Activated CD4-positive, alpha-beta T cell treated with anti-CD3 and anti-CD28 coated beads for 1 hour (primary cell): Measurements from ENCODE around the gene HES7.

ENCODE experiments used
- DNase-seq: peaks from one replicate; pipeline ENCODE4 v3.0.0-alpha.2; 2020

HES7 gene

DNA sequence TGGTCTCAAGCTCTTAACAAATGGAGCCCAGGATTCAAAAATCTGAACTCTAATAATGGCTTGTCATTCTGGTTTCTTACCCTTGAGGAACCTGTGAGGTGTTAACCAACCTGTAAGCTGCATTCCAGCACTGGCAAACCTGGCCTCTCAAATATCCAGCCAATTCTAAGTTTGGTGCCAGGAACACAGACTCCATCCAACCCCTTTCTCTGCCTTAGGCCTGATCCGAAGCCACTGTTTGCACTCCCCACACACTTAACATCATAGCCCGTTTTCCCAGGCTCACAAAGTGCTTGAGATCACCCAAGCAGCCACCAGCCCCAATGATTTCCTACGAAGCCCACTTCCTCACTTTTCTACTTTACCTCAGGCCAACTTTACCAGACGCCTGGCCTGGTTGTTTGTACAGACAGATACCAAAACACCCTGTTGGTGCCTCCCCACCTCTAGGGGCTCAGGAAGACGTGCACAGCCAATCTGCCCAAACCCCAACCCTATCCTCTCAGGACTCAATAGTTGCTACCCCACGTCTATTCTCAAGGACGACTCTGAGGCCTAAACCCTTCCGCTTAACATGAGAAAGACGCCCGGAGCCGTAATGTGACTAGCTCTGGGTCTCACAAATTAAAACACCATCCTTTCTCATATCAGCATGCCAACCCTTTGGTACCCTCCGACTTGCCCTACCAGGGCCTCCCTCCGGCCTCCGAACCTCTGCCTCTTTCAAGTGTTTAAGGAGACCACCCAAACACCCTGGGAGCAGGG lies 31.5 kb upstream of the HES7 start:
- DNase-seq, result no peak

DNA sequence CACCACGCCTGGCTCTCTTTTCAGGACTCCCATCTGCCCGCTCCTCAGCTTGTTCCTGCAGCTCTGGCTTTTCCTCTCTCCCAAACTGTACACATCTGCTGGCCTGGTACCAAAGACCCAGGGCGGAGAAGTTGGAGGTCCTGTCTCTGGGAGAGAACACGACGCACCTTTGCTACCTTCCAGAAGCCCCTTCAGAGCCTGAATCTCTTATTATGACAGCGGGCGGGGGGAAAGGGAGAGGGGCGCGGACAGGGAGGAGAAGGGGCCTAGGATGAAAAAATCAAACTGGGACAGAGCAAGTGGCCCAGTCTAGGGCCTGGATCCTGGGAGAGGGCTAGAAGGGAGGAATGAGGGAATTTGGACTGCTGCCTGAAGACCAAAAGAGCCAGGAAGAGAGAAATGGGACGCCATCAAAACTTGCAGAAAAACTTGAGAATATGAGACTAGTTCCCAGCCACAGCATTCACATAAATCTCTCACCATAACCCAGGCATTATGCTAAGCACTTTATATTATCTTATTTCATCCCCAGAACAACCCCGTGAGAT lies 30.8 kb upstream of the HES7 start:
- no peak for DNase-seq

DNA sequence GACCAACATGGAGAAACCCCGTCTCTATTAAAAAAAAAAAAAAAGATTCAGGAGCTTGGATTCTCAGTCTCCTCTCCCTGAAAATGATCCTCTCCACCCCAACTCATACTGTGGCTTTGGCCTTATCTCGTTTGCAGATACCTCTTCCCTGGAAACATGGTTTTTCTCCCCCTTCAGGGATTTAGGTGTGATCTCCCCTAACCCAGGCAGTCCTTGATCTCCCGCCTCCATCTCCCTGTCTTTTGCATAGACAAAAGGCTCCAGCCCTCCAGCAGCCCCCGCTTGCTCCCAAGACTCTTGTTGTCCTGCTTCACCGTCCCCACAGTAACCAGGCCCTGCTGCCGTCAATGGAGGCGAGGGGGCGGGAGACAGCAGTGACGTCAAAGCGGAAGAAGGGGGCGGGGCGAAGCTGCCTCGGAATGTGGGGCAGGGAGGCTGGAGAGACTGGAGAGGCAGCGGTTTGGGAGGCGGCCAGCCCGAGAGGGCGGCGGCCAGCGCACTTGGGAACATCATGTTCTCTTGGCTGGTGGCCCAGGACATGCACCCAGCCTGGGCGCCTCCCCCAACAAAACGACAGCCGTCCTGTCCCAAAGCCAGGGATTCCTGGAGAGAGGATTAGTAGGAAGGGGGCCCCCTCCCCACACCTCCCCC lies 30.2 kb upstream of the HES7 start:
- peak; percentile 79 for DNase-seq

DNA sequence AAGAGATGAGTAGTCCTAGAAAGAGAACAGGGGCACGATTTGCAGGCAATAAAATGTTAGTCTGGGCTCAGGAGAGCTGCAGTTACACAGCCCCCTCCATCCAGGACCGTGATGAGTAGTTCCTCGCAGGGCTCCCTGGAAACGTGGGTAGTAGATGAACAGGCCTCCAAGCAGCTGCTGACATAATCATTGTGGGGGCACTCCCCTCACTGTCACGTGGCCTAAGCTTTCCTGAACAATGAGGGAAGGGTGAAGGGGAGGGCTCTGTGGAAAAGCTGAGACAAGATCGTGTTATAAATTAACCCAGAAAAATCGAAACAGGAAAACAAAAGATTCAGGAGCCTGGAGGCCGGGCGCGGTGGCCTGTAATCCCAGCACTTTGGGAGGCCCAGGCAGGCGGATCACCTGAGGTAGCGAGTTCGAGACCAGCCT lies 29.6 kb upstream of the HES7 start:
- no peak for DNase-seq

DNA sequence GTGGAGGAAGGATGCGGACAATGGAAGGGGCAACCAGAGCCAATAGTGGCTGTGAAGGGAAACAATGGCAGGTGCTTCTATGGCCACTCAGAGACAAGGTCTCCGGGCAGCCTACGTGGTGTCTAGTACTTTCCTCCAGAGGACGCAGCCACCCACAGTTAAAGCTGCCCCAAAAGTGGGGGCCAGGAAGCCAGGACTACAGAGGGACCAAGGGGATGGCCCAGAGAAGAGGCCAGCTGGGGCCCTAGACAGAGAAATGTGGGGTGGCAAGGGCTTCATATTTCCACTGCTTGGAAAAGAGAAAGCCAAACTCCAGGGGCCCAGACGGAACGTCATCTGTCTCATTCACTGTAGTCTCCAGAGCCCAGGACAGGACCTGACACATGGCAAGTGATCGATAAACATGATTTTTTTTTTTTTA lies 29.1 kb upstream of the HES7 start:
- no peak for DNase-seq

DNA sequence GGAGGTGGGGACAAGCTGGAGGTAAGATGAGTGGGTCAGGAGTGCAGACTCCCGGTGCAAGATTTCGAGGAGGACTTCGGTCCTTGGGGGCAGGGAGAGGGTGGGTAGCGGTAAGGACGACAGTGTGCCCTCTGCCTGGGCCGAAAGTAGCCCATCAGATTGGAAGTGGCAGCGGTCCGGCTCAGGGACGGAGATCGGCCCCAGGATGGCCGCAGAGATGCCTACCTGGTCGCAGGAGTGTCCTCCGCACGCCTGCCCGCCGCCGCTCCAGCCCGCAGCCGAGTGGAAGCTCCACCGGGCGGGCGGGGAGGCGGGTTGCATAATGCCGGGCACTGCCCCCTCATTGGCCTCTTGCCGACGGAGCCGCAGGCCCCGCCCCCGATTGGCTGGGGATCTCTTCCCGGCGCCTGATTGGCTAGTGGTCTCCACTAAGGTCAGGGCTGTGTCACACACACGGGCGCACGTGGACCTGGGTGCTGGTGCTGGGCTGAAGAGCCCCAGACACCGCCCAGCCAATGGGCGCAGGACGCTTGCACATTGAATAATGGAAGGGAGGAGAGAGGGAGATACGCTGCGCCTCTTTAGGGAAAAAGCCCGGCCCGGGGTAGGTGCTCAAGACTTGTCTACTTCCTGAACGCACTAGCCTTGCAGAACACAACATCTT lies 28.3 kb upstream of the HES7 start, which contains the start of gene PER1:
TSS of gene PER1 (minus strand) at position 293 of the 664 bp plus-strand sequence. CDS start 1,698 bp downstream, outside the sequence.
- peak; percentile 71 for DNase-seq

DNA sequence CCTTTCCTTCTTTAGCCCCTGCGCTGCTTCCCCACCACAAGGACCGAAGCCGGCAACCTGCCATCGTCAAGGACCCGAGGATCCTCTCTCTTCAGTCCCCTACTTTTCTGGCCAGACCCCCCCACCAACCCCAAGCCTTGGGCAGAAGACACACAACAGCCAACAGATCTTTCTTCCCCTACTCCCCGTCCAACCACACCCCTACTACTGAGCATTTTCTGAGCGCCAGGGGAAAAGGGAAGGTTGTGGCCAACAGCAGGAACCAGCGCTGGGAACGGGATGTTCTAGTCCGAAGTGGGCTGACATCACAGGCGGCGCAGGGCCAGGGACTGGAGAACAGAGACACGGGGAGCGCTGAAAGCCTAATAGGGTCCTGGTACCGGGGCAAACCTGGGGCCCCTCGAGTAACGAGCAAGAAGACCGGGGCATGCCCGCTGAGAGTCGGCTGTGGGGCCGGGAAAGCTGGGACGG lies 27.8 kb upstream of the HES7 start:
- no peak for DNase-seq

DNA sequence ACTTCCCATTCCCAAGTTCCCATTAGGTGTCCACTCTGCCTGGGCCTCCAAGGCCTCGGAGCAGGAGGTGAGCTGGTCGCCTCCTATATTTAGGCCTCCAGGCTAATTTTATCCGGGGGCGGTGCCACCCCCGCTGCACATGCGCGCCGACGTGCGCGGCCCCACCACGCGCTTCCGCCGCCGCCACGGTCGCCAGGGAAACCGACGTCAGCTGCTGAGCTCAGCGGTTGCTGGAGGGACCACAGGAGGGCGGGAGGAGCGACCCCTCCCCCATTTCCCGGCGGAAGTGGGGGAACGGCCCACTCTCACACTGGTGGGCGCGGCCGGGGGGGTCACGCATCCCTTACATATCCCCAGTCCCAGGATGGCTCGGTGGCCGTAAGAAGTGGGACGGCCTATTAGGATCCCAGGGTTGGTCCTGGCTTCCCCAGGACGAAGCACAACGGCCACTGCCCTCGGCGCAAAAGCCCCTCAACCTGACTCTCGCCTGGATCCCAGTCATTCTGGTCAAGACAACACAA lies 27.3 kb upstream of the HES7 start:
- peak; percentile 87 for DNase-seq

DNA sequence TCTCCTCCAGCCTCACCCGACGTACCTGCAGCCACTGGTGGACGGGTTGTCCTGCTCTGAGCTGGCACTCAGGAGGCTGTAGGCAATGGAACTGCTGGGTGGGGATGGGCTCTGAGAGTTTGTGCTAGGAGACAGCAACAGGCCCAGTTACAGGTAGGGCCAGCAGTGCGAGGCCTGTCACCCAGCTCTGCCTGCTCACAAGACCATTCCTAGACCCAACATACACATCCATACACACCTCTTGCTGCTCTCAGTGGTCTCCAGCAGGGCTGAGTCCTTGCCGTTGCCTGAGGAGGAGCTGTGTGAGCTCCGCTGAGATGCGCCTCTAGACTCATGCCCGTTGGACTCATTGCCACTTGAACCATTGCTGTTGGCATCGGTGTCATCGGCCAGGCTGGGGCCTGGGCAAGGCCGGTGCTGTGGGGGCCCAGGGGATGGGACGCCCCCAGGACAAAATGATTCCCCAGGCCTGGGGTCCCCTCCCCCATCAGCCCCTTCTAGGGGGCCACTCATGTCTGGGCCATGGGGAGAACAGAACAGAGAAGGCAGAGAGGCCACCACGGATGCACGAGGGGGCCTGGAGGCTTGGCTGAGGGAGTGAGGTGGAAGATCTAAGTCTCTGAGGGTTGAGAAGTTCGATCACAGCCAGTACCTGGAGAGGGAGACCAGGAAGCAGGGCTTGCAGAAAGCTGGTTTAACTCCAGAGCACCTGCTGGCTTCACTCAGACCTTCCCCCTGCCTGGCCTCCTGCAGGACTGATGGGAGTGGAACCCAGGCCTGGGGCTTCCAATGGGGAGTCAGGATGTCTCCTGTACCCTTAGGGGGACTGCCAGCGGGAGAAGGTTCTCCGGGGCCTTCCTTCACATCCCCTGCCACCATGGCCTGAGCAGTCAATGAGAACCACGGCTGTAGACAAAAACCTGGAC lies 26.6 kb upstream of the HES7 start:
- DNase-seq, result no peak

DNA sequence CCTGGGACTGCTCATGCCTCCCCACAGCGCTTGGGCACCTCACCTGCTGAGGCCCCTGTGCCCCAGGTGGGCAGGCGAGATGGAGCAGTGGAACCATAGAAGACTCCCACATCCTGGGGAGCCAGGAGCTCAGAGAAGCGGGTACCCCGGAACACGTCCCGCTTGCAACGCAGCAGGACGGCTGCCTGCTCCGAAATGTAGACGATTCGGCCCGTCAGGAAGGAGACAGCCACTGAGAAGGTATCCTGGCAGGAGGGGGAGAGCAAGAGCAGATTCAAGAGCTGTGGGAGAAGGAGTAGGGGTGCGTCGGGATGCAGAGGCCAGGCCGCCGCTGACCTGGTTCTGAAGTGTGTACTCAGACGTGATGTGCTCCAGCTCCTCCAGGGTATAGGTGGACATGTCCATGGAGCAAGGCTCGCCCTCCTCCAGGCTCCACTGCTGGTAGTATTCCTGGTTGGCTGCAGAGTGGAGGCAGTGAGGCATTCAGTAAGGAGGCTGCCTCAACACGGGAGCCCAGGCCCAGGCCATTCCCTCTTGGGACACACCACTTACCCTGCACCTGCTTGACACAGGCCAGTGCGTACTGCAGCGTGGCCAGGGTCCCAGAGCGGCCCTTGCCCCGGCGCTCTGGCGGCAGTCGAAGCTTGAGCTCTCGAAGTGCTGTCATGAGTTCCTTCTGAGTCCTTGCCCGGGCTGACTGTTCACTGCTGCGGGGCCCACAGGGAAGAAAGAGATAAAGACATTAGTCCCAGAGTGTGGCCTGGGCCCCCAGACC lies 25.7 kb upstream of the HES7 start:
- DNase-seq, result no peak

DNA sequence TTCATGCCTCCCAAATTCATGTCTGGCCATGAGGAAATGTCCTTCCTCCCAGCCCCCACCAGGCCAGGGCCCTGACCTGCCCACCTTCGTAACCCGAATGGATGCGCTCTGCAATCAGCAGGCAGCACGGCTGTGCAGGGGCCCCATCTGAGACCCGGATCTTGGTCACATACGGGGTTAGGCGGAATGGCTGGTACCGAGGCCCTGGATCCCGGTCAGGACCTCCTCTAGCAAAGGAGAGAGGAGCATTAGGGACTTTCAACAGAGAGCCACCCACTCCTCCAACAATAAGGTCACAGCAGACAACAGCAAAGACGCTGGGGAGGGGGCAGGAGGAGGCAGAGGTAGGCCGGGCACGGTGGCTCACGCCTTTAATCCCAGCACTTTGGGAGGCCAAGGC lies 24.7 kb upstream of the HES7 start:
- no peak for DNase-seq

DNA sequence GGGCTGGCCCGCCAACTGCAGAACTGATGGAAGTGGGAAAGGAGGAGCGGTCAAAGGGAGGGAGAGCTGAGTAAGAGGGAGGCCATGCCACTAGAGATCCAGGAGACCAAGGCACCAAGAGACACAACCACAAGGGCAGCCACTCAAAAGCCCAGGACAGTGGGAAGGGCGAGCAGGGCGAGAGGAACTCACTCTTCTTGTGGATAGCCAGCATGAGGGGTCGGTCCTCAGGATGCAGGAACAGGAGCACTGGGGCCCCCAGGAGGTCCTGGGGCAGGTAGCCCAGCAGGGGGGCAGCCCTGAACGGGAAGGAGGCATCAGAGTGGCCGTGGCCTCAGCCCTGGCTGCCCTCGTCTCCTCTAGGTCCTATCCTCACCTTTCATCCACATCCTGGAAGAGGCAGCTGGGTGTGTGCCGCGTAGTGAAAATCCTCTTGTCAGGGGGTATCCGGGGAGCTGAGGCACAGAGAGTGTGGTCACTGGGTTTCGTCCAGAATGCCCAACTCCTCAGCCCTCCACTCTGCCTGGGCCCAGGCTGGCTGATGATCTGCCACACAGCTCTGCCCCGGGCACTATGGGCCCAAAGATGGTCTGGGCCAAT lies 24.0 kb upstream of the HES7 start:
- DNase-seq, result no peak

DNA sequence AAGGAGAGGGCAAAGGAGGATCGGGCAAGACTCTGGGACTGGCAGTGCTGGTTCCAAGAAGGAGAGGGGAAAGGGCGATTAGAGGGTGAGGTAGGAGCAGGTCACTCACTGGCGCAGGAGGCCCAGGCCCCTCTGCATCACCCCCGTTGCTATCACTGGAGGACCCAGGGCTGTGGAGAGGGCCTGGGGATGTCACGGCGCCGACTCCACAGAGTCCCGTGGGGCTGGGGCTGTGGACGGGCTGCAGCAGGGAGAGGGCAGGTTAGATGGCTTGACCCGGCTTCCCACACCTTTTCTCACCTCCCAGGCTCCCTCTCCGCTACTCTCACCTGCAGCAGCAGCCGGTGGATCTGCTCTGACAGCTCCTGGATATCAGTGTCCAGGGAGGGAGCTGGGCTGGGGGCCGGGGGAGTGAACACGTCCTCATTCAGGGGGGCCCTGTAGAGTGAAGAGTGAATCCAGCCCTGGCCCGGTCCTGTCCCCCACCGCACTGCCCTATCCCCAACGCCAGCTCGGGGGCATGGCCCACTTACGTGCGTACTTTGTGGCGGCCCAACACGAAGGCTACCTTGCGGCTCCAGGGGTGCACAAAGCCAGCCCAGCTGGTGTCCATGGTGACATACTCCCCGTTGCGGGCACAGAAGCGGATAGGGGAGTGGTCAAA lies 23.4 kb upstream of the HES7 start:
- no peak for DNase-seq

DNA sequence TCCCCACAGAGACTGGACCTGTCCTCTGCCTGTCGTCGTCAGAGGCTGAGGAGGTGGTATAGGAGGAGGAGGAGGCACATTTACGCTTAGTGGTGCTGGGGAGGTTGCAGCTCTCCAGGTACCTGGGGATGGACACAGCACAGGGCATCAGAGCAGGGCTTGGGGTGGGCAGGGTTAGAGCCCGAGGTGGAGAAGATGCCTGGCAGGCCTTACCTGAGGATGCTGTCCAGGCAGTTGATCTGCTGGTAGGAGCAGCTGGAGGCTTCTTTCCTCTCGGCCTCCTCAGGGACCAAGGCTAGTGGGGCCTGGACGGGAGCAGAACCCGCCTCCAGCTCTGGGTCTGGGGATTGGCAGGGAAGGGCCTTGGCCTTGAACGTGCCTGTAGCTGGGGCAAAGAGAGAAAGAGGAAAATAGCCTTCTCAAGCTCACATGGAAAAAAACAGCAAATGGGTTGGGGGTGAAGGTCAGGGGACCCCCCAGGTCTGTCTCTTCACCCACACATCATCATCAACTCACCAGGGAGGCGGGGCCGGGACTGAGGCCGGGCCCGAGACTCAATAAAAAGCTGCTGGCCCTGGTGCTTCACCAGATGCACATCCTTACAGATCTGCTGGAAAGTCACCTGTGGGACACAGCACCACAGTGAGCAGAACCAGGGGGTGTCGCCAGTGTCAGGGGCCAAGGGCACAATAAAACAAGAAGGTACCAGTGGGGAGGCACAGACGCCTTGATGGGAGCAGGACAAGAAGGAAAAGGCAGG lies 22.7 kb upstream of the HES7 start:
- no peak for DNase-seq

DNA sequence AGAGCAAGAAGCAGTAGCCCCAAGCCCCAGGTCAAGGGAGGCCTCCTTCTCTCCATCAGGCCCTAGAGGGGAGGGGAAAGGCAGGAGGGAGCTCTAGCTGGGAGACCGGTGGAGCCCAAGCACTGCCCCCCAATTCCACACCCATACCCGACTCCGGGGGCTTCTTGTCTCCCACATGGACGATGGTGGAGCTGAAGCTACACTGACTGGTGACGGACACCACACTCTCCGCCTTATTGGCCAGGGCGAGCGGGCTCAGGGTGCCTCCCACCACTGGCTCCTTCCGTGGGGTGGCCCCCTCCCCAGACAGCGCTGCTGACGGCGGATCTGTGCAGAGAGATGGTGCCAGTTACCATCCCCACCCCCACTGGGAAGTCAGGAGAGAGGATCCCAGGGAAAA lies 21.9 kb upstream of the HES7 start:
- no peak for DNase-seq

DNA sequence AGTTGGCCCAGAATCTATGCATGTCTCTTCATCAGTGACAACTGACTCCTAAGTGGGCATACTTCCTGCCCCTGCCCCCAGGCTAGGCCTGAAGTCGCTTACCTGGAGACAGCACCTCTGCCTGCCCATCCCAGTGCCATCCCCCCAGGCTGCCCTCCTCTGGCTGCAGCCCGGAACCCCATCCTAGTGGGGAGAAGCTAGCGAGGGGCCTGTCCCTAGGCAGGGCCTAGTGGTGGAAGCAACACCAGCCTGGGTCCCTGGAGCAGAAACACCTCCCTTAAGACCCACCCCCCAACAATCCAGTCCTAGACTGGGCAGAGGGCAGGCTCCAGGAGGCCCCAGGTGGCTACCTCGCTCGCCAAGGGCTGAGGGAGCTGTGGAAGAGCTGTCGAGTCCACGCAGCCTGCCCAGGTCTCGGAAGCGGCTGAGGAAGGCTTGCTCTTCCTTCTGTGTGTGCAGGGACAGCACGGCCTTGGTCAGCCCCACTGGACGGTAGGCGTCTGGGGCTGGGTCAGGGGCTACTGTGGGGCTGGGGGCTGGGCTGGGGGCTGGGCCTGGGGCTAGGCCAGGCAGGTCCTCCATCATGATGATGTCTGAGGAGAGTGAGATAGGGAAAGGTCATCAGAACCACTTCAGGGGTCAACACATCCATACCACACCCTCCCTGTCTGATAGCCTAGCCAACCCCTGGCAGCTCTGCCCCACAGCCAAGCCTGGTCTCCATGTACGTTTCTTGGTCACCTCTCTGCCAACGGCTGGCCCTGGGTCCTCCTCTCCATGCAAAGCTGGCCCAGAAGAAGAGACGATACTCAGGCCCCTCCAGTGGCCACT lies 20.7 kb upstream of the HES7 start:
- DNase-seq, result no peak

DNA sequence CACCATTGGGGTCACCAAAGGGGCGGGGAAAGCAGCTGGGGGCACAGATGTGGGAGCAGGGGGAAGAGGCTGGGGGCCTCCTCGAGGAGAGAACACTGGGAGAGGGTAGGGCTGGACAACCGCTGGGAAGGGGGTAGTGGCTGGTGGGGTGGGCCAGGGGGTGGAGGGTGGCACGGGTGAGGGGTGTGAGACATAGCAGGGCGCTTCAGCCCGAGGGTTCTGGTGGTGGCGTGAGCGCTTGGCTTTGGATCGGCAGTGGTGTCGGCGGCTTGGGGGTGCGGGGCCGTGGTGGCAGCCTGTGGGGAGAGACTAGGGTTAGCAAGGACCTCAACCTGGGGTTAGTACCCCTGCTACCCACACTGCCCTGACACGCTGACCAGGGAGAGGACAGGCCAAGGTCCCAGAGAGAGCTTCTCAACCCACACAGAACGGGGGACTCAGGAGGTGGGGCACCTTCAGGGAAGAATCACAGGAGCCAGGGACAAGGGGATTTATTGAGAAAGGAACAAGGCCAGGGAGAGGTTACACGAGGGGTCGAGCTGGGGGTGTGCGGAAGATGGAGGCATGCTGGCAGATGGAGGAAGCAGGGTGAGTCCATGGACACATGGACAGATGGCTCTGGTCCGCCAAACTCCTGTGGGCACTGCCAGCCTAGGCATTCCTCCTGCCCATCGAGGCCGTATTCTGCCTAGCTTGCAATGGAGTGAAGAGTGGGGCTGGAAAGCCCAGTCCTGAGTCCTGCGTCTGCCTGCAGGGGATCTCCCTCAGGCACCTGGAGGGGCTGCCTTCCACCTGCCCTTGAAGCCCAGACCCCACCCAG lies 19.9 kb upstream of the HES7 start:
- DNase-seq, result no peak
